WTC11 (cell line): ENCODE data around the gene ATN1. TPM values are rescaled to one million over a fixed set of nuclear protein-coding genes. Genes with fewer than 3 reads are reported as not detected.

Experiments used
- ATAC-seq: fragments of 200-7000 bp; cut with Tn5 transposase; 2 replicates; pipeline ENCODE4 v1.10.0; 2021; ENCODE audit warnings: mild to moderate bottlenecking, moderate library complexity
- CTCF ChIA-PET: fragments of 300-600 bp; sonication (Branson Sonifier 250); formaldehyde crosslinking; loops from one replicate; lab custom pipeline; 2021; ENCODE audit warnings: antibody characterized with exemption; lab: Charles Lee
- POLR2A ChIA-PET: fragments of 350-600 bp; sonication (Branson Sonifier 250); formaldehyde crosslinking; loops from one replicate; lab custom pipeline; 2021; ENCODE audit warnings: antibody characterized with exemption; lab: Charles Lee
- DNase-seq: peaks from one replicate; pipeline ENCODE4 v3.0.0; 2021; ENCODE audit warnings: low spot score
- H3K27ac Mint-ChIP-seq: 2 replicates; pipeline ENCODE4 v1.8.0; 2021; ENCODE audit warnings: mixed read lengths
- H3K27me3 Mint-ChIP-seq: 2 replicates; pipeline ENCODE4 v1.8.0; 2021; ENCODE audit warnings: low read depth, mild to moderate bottlenecking, moderate library complexity, mixed read lengths
- H3K36me3 Mint-ChIP-seq: 2 replicates; pipeline ENCODE4 v1.8.0; 2021; ENCODE audit warnings: mixed read lengths
- H3K4me1 Mint-ChIP-seq: 2 replicates; pipeline ENCODE4 v1.8.0; 2022; ENCODE audit warnings: mixed read lengths
- H3K4me3 Mint-ChIP-seq: 2 replicates; pipeline ENCODE4 v1.8.0; 2021; ENCODE audit warnings: mild to moderate bottlenecking, moderate library complexity, mixed read lengths
- H3K9me3 Mint-ChIP-seq: 2 replicates; pipeline ENCODE4 v1.8.0; 2021; ENCODE audit warnings: mixed read lengths
- ARID4B ChIP-seq: sonication (generic); formaldehyde crosslinking; IDR thresholded peaks from 2 replicates; pipeline ENCODE4 v1.8.0; 2023; ENCODE audit warnings: missing genetic modification reagents, mild to moderate bottlenecking, borderline replicate concordance
- IRF2 ChIP-seq: sonication (generic); formaldehyde crosslinking; IDR thresholded peaks from 2 replicates; pipeline ENCODE4 v1.8.0; 2022; ENCODE audit warnings: low read depth, missing genetic modification reagents, borderline replicate concordance
- JUN ChIP-seq: sonication (generic); formaldehyde crosslinking; IDR thresholded peaks from 2 replicates; pipeline ENCODE4 v1.8.0; 2023; ENCODE audit warnings: mild to moderate bottlenecking, missing genetic modification reagents
- SMAD4 ChIP-seq: sonication (generic); formaldehyde crosslinking; IDR thresholded peaks from 2 replicates; pipeline ENCODE4 v1.8.0; 2022; ENCODE audit warnings: mild to moderate bottlenecking, missing genetic modification reagents
- SOX15 ChIP-seq: fragments of 250-450 bp; sonication (Bioruptor Pico); IDR thresholded peaks from 2 replicates; pipeline ENCODE4 v1.9.0; 2021; ENCODE audit warnings: mild to moderate bottlenecking
- TP53 ChIP-seq: sonication (generic); formaldehyde crosslinking; IDR thresholded peaks from 2 replicates; pipeline ENCODE4 v1.8.1; 2023; ENCODE audit warnings: mild to moderate bottlenecking, missing genetic modification reagents
- ZBTB21 ChIP-seq: sonication (generic); formaldehyde crosslinking; IDR thresholded peaks from 2 replicates; pipeline ENCODE4 v1.8.1; 2023; ENCODE audit warnings: mild to moderate bottlenecking, missing genetic modification reagents, borderline replicate concordance
- ZNF121 ChIP-seq: sonication (generic); formaldehyde crosslinking; IDR thresholded peaks from 2 replicates; pipeline ENCODE4 v1.8.0; 2023; ENCODE audit warnings: missing genetic modification reagents
- ZNF138 ChIP-seq: sonication (generic); formaldehyde crosslinking; conservative IDR thresholded peaks from 2 replicates; pipeline ENCODE4 v1.8.1; 2022; ENCODE audit warnings: mild to moderate bottlenecking, moderate library complexity, missing genetic modification reagents
- ZNF263 ChIP-seq: sonication (generic); formaldehyde crosslinking; IDR thresholded peaks from 2 replicates; pipeline ENCODE4 v1.8.1; 2022; ENCODE audit warnings: low read depth, mild to moderate bottlenecking, moderate library complexity, missing genetic modification reagents
- total RNA-seq: library from RNA; stranded (reverse); gene quantifications from 3 replicates; pipeline ENCODE4 v1.2.3, GENCODE V29; 2021
- TF ChIP-seq, protein P1 (sequence below): sonication (generic); formaldehyde crosslinking; IDR thresholded peaks from 2 replicates; pipeline ENCODE4 v1.8.0; 2022; ENCODE audit warnings: mild to moderate bottlenecking, missing genetic modification reagents
- TF ChIP-seq, protein P2 (sequence below): sonication (generic); formaldehyde crosslinking; IDR thresholded peaks from 2 replicates; pipeline ENCODE4 v1.8.0; 2022; ENCODE audit warnings: mild to moderate bottlenecking, missing genetic modification reagents

Gene ATN1
- total RNA-seq, 1 experiment from 2014 or later = 87.1 TPM

DNA sequence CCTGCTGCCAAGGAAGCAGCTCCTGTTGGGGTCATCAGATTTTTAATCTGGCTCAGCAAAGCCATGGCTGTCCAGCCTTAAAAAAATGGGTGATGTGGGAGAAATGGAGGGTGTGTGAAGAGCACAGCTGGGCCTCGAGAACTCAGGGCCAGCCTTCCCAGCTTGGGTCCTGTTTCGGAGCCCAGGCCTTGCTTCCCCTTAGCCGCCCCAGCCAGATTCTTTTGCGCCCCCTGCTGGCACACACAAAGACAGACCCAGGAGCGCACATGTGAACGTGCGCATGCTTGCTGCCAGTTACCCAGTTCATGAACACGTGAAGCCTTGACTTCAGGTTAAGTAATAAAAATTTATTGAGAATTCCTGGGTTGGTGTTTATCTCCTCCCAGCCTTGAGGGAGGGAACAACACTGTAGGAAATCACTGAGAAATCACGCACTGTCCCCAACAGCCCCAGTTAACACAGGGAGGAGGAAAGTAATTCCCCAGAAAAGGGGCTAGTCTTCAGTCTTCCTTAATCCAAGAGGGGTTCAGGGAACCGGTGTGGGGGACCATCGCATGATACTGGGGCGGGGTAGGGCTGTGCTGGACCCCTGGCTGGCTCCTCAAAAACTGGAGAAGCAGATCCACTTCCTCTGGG is 37.4 kb downstream of the ATN1 start (continued):
- TF ChIP-seq ARID4B (CRISPR knock-in tag) (peak; percentile 63; the same call in 1 of the 2 replicates), ZNF121 (CRISPR knock-in tag) (peak; percentile 24; the same call in 1 of the 2 replicates)
- TF ChIP-seq, protein P1, sequence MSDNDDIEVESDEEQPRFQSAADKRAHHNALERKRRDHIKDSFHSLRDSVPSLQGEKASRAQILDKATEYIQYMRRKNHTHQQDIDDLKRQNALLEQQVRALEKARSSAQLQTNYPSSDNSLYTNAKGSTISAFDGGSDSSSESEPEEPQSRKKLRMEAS = peak; percentile 50; the same call in 1 of the 2 replicates

GRCh38 chr12:6965714-6966113 is 38.0 kb downstream of the ATN1 start:
- TF ChIP-seq TP53 (CRISPR knock-in tag) = no peak
- ChIA-PET POLR2A (interaction anchor here (6.6 kb wide), 1 partner anchor 21 kb away, joined by 167 read pairs; the partner anchor contains the start of genes C12orf57 and RNU7-1), CTCF (interaction anchor here (1.0 to 9.7 kb wide), 5 partner anchors 14 to 143 kb away, joined by 3 to 296 read pairs (median 16); partner anchors contain the start of genes C12orf57, C1RL, PTPN6 and RNU7-1)
- H3K9me3 Mint-ChIP-seq = no peaks in the 10 kb centered on the region
- ATAC-seq = no peak
- no peak overlapping the region for H3K4me3 Mint-ChIP-seq
- H3K36me3 Mint-ChIP-seq = peaks cover 46% of the 10 kb centered on the region
- H3K27me3 Mint-ChIP-seq = no peaks in the 10 kb centered on the region
- no peak for DNase-seq
- peak overlapping the region; percentile 91 for H3K27ac Mint-ChIP-seq
- peaks cover 56% of the 10 kb centered on the region for H3K4me1 Mint-ChIP-seq

GRCh38 chr12:6966351-6966750 is 38.6 kb downstream of the ATN1 start:
- DNase-seq (no peak), ATAC-seq (no peak)
- H3K27ac Mint-ChIP-seq = peak overlapping the region; percentile 91
- CTCF ChIA-PET = interaction anchor here (1.0 to 9.7 kb wide), 3 partner anchors 21 to 143 kb away, joined by 3 to 296 read pairs (median 48); partner anchors contain the start of genes C12orf57, C1RL, RNU7-1 and SPSB2
- no peak for TF ChIP-seq SOX15 (CRISPR knock-in tag)
- TF ChIP-seq ZBTB21 (CRISPR knock-in tag) = no peak
- no peak for TF ChIP-seq ZNF138 (CRISPR knock-in tag)
- TF ChIP-seq, protein P2, sequence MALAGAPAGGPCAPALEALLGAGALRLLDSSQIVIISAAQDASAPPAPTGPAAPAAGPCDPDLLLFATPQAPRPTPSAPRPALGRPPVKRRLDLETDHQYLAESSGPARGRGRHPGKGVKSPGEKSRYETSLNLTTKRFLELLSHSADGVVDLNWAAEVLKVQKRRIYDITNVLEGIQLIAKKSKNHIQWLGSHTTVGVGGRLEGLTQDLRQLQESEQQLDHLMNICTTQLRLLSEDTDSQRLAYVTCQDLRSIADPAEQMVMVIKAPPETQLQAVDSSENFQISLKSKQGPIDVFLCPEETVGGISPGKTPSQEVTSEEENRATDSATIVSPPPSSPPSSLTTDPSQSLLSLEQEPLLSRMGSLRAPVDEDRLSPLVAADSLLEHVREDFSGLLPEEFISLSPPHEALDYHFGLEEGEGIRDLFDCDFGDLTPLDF (CRISPR knock-in tag) = no peak
- no peak for TF ChIP-seq SMAD4 (CRISPR knock-in tag)
- no peak overlapping the region for H3K4me3 Mint-ChIP-seq
- no peaks in the 10 kb centered on the region for H3K27me3 Mint-ChIP-seq
- H3K4me1 Mint-ChIP-seq = peaks cover 50% of the 10 kb centered on the region
- POLR2A ChIA-PET = interaction anchor here (6.6 kb wide), 1 partner anchor 21 kb away, joined by 167 read pairs; the partner anchor contains the start of genes C12orf57 and RNU7-1
- H3K9me3 Mint-ChIP-seq = no peaks in the 10 kb centered on the region
- peaks cover 48% of the 10 kb centered on the region for H3K36me3 Mint-ChIP-seq

- Mint-ChIP-seq H3K27me3 (no peaks in the 10 kb centered on the region), H3K36me3 (peaks cover 51% of the 10 kb centered on the region), H3K9me3 (no peaks in the 10 kb centered on the region), H3K27ac (no peak overlapping the region), H3K4me3 (no peak overlapping the region), H3K4me1 (peaks cover 47% of the 10 kb centered on the region)
- DNase-seq (no peak), ATAC-seq (no peak)
- POLR2A ChIA-PET = no interaction called here
- CTCF ChIA-PET = interaction anchor here (0.6 kb wide), 1 partner anchor 177 kb away, joined by 3 read pairs; no protein-coding TSS in a partner anchor
- TF ChIP-seq IRF2 (CRISPR knock-in tag) (no peak), ZNF263 (CRISPR knock-in tag) (no peak), JUN (CRISPR knock-in tag) (no peak)
Observed at GRCh38 chr12:6967651-6968100, 39.9 kb downstream of the ATN1 start.
